OCI-LY7 (cell line): Measurements from ENCODE around the gene F2. TPM values are rescaled to one million over a fixed set of nuclear protein-coding genes. Genes with fewer than 3 reads are reported as not detected.

Experiments used
- BruUV-seq: library from RNA; stranded (reverse); fragments of 400-500 nt; replicated peaks from 2 replicates; lab custom pipeline; 2021; lab: Mats Ljungman, UMichigan
- CTCF ChIA-PET: fragments of 300-600 bp; sonication (Branson Sonifier 250); formaldehyde crosslinking; loops from one replicate; lab custom pipeline; 2022; ENCODE audit warnings: antibody characterized with exemption; ENCODE audit not compliant: unreplicated experiment; lab: Charles Lee
- POLR2A ChIA-PET: fragments of 300-600 bp; sonication (Branson Sonifier 250); formaldehyde crosslinking; loops from one replicate; lab custom pipeline; 2022; ENCODE audit warnings: antibody characterized with exemption; lab: Charles Lee
- DNase-seq: peaks from one replicate; pipeline ENCODE4 v3.0.0-alpha.2; 2015; ENCODE audit warnings: low spot score
- H2AFZ ChIP-seq: fragments of 200-600 bp; sonication (generic), shearing (Covaris generic); 2 replicates; pipeline ENCODE4 v1.6.1; 2014; ENCODE audit warnings: mild to moderate bottlenecking, antibody characterized with exemption, low read length, moderate library complexity
- H3K27ac ChIP-seq: fragments of 200-600 bp; sonication (generic); 2 replicates; pipeline ENCODE4 v1.5.1; 2014; ENCODE audit warnings: mixed run types, low read depth, mild to moderate bottlenecking, moderate library complexity, low read length, inconsistent platforms; ENCODE audit not compliant: poor library complexity, severe bottlenecking
- H3K36me3 ChIP-seq: fragments of 200-600 bp; sonication (generic); 2 replicates; pipeline ENCODE4 v1.6.1; 2014; ENCODE audit warnings: mild to moderate bottlenecking, antibody characterized with exemption, low read length, moderate library complexity, mixed read lengths; ENCODE audit not compliant: insufficient read depth
- H3K4me1 ChIP-seq: fragments of 200-600 bp; sonication (generic); 2 replicates; pipeline ENCODE4 v1.5.1; 2014; ENCODE audit warnings: mild to moderate bottlenecking, low read length; ENCODE audit not compliant: insufficient read depth, poor library complexity, severe bottlenecking
- H3K4me2 ChIP-seq: fragments of 200-600 bp; sonication (generic); 2 replicates; pipeline ENCODE4 v1.6.1; 2014; ENCODE audit warnings: mild to moderate bottlenecking, low read length
- H3K4me3 ChIP-seq: fragments of 200-600 bp; sonication (generic); 2 replicates; pipeline ENCODE4 v1.5.1; 2014; ENCODE audit warnings: mild to moderate bottlenecking, low read depth, low read length; ENCODE audit not compliant: poor library complexity, severe bottlenecking
- H3K79me2 ChIP-seq: fragments of 200-600 bp; sonication (generic); 2 replicates; pipeline ENCODE4 v1.6.1; 2016; ENCODE audit warnings: low read depth, mild to moderate bottlenecking, low read length, moderate library complexity, mixed read lengths; ENCODE audit not compliant: insufficient read depth
- H3K9me2 ChIP-seq: fragments of 200-600 bp; sonication (generic); 2 replicates; pipeline ENCODE4 v1.6.1; 2016; ENCODE audit warnings: mild to moderate bottlenecking, low read length, mixed read lengths; ENCODE audit not compliant: insufficient read depth
- H3K9me3 ChIP-seq: fragments of 200-600 bp; sonication (generic); 2 replicates; pipeline ENCODE4 v1.6.1; 2014; ENCODE audit warnings: mild to moderate bottlenecking, mixed run types, low read length, mixed read lengths
- H4K20me1 ChIP-seq: fragments of 200-600 bp; sonication (generic); 2 replicates; pipeline ENCODE4 v1.6.1; 2014; ENCODE audit warnings: mild to moderate bottlenecking, antibody characterized with exemption, low read length, moderate library complexity, mixed read lengths; ENCODE audit not compliant: insufficient read depth
- EZH2phosphoT487 ChIP-seq: fragments of 200-600 bp; sonication (generic); IDR thresholded peaks from 2 replicates; pipeline ENCODE4 v1.6.1; 2018; ENCODE audit warnings: low read depth, borderline replicate concordance, mild to moderate bottlenecking, mixed run types, antibody characterized with exemption, low read length, moderate library complexity, mixed read lengths
- intact Hi-C: fragments of 100-400 bp; cut with micrococcal nuclease; formaldehyde crosslinking; loops from one replicate; pipeline ENCODE4 v1.10.0; 2022; ENCODE audit not compliant: unreplicated experiment
- total RNA-seq, 2 experiments: library from RNA; depleted of rRNA in 1 of 2; stranded (reverse); fragments of >200 nt in 1 of 2; shearing (Covaris generic) in 1 of 2; gene quantifications; 2 replicates each; pipeline ENCODE4 v1.2.3, GENCODE V29; 2014 to 2022
- TF ChIP-seq, protein P1 (sequence below): fragments of 200-600 bp; sonication (generic); conservative IDR thresholded peaks from 2 replicates; pipeline ENCODE4 v1.5.1; 2014; ENCODE audit warnings: mild to moderate bottlenecking, antibody characterized with exemption, low read length, moderate library complexity, mixed read lengths

The F2 gene
- total RNA-seq, 2 experiments from 2014 or later, result 0.48 TPM; not detected in 1

DNA sequence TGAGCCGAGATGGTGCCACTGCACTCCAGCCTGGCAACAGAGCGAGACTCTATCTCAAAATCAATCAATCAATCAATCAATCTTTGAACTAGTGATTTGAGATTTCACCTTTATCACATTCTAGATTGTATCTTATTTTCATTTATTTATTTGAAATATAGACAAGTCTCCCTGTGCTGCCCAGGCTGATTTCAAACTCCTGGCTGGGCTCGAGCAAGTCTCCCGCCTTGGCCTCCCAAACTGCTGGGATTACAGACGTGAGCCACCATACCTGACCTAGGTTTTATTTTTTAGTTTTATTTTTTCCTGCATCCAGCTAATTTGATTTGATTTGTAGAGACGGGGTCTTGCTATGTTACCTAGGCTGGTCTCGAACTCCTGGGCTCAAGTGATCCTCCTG, 17.1 kb downstream of the F2 start:
- Histone ChIP-seq H3K9me2 (no peaks in the 10 kb centered on the region), H4K20me1 (no peaks in the 10 kb centered on the region), H3K36me3 (peaks cover 19% of the 10 kb centered on the region), H3K4me3 (no peak overlapping the region), H3K9me3 (no peaks in the 10 kb centered on the region), H3K4me2 (no peak overlapping the region), H3K27ac (no peak overlapping the region), H2AFZ (no peak overlapping the region), H3K4me1 (no peaks in the 10 kb centered on the region), H3K79me2 (no peaks in the 10 kb centered on the region)
- POLR2A ChIA-PET, result no interaction called here
- no peak for TF ChIP-seq EZH2phosphoT487
- TF ChIP-seq, protein P1, sequence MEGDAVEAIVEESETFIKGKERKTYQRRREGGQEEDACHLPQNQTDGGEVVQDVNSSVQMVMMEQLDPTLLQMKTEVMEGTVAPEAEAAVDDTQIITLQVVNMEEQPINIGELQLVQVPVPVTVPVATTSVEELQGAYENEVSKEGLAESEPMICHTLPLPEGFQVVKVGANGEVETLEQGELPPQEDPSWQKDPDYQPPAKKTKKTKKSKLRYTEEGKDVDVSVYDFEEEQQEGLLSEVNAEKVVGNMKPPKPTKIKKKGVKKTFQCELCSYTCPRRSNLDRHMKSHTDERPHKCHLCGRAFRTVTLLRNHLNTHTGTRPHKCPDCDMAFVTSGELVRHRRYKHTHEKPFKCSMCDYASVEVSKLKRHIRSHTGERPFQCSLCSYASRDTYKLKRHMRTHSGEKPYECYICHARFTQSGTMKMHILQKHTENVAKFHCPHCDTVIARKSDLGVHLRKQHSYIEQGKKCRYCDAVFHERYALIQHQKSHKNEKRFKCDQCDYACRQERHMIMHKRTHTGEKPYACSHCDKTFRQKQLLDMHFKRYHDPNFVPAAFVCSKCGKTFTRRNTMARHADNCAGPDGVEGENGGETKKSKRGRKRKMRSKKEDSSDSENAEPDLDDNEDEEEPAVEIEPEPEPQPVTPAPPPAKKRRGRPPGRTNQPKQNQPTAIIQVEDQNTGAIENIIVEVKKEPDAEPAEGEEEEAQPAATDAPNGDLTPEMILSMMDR, result no peak
- CTCF ChIA-PET, result no interaction called here
- no TSS peak for BruUV-seq
- no peak for DNase-seq
- intact Hi-C loops, result no loop called here

DNA sequence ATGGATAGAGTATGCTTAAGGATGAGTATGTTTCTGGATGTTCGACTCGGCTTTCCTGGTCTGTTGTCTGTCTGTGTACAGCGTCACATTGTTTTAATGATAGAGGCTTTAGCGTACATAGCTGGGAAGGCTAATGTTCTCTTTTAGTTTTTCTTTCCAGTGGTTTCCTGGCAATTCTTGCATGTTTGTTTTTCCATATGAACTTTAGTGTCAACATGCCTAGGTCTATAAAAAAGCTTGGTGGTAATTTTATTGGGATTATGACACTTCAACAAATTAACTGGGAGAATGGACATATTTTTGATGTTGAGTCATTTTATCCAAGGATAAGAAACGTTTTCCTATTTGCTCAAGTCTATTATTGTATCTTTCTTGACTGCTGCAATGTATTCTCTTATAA, 17.6 kb downstream of the F2 start:
- Histone ChIP-seq H3K4me1 (no peaks in the 10 kb centered on the region), H3K9me2 (no peaks in the 10 kb centered on the region), H3K9me3 (no peaks in the 10 kb centered on the region), H3K36me3 (peaks cover 24% of the 10 kb centered on the region), H3K79me2 (no peaks in the 10 kb centered on the region), H2AFZ (no peak overlapping the region), H3K27ac (no peak overlapping the region), H3K4me3 (no peak overlapping the region), H3K4me2 (no peak overlapping the region), H4K20me1 (no peaks in the 10 kb centered on the region)
- DNase-seq, result no peak
- CTCF ChIA-PET, result no interaction called here
- intact Hi-C loops, result no loop called here
- no TSS peak for BruUV-seq
- POLR2A ChIA-PET, result no interaction called here
- TF ChIP-seq, protein P1, result no peak
- no peak for TF ChIP-seq EZH2phosphoT487

- intact Hi-C loops, result no loop called here
- DNase-seq, result no peak
- no TSS peak for BruUV-seq
- CTCF ChIA-PET, result no interaction called here
- Histone ChIP-seq H2AFZ (no peak overlapping the region), H3K79me2 (no peaks in the 10 kb centered on the region), H3K9me3 (no peaks in the 10 kb centered on the region), H3K9me2 (no peaks in the 10 kb centered on the region), H4K20me1 (no peaks in the 10 kb centered on the region), H3K36me3 (peaks cover 34% of the 10 kb centered on the region), H3K4me2 (no peak overlapping the region), H3K4me1 (no peaks in the 10 kb centered on the region), H3K4me3 (no peak overlapping the region), H3K27ac (no peak overlapping the region)
- POLR2A ChIA-PET, result interaction anchor here (0.7 kb wide), 1 partner anchor 533 kb away, joined by 4 read pairs; no protein-coding TSS in a partner anchor
- TF ChIP-seq, protein P1, result no peak
- no peak for TF ChIP-seq EZH2phosphoT487
These were observed 18.7 kb downstream of the F2 start for GRCh38 chr11:46737699-46738098.
